Measurements from ENCODE around the gene ARHGEF4. TPM values are rescaled to one million over a fixed set of nuclear protein-coding genes. Genes with fewer than 3 reads are reported as not detected.

ARHGEF4 gene
- total RNA-seq, 3 donors from 2014 or later = 0.94 to 14.0 (median 1.5) TPM

- TF ChIP-seq CTCF (IDR thresholded peaks at IDR 0.05) = no peak
- intact Hi-C loops (cut with DNase I, micrococcal nuclease) = no loop called here
- ATAC-seq = peak; percentile 62
- DNase-seq = peak in 1 of 3 donors; percentile 20
- Histone ChIP-seq H3K9me3 (no peaks in the 10 kb centered on the region), H3K4me1 (ENCODE audit: low read depth) (no peaks in the 10 kb centered on the region), H3K4me3 (no peak overlapping the region), H3K36me3 (ENCODE audit: low read depth) (no peaks in the 10 kb centered on the region)
These were observed 12.1 kb upstream of the ARHGEF4 start for GRCh38 chr2:130824492-130825061.

DNA sequence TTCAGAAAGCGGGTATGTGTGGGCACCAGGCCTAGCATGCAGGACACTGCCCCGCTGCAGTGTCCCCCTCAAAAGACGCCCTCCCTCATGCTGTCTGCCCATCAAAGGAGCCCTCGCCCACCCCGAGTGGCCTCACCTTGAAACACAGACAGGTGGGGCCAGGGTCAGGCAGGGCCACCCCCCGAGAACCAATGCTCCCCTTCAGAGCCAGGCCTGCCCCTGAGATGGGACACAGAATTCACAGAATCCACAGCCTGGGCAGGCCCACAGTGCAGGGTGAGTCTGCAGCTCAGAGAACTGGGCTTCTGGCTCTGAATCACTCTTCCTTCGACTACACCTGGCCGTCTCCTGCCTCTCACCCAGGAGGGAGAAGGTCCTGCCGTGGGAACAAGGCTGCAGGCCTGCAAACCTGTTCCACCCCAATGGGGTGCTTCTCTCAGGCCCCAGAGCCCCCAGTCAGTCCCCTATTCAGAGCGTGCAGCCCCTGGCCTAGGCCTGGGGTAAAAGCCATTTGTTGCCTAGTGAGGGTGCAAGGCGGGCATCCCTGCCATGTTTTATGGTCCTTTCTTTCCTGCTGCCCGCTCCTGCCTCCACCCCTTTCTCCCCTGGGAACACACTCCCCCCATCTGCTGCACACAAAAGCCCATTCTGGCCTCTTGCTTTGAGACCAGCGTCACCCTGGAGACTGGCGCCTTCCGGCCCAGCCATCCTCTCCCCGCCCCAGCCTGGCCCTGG is 11.3 kb upstream of the ARHGEF4 start:
- intact Hi-C loops (cut with DNase I, micrococcal nuclease) = no loop called here
- DNase-seq (peak in 1 of 3 donors; percentile 16), ATAC-seq (no peak)
- no peaks in the 10 kb centered on the region for H3K9me3 ChIP-seq
- no peaks in the 10 kb centered on the region for H3K36me3 ChIP-seq (ENCODE audit: low read depth)
- TF ChIP-seq CTCF (IDR thresholded peaks at IDR 0.05) = no peak
- H3K4me1 ChIP-seq (ENCODE audit: low read depth) = no peaks in the 10 kb centered on the region
- no peak overlapping the region for H3K4me3 ChIP-seq

DNA sequence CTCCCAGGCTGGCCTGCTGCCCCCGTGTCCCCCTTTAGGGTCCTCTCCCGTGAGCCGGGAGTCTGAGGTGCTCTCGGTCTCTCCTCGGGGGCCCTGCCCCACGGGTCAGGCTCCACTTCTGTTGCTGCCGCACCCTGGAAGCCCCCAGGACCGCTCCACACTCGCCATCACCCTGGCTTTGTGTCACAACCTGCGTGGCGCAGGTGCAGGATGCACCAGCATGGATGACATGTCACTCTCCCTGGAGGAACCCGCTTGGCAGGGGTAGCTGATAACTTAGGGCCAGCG is 10.8 kb upstream of the ARHGEF4 start:
- no peak for TF ChIP-seq CTCF (IDR thresholded peaks at IDR 0.05)
- Histone ChIP-seq H3K4me3 (no peak overlapping the region), H3K9me3 (no peaks in the 10 kb centered on the region), H3K36me3 (ENCODE audit: low read depth) (no peaks in the 10 kb centered on the region), H3K4me1 (ENCODE audit: low read depth) (no peaks in the 10 kb centered on the region)
- ATAC-seq = no peak
- intact Hi-C loops (cut with DNase I, micrococcal nuclease) = no loop called here
- DNase-seq = no peak

DNA sequence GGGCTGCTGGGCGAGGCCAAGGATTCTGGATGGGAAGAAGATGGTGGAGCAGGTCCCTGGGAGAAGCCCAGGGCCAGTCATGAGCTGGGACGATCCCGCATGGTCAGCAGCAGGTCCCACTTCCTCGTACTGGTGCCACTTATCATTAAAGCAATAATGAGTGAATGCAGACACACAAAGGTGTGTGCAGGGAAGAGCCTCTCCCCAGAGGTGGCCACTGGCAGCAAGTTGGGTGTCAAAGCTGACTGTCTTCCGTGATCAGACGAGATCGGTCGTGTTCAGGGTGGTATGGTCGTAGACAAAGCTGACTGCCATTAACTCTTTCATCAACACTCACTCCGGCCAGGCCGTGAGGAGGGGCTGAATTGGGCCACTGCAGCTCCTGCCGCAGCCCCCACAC is 10.3 kb upstream of the ARHGEF4 start:
- no peak for TF ChIP-seq CTCF (IDR thresholded peaks at IDR 0.05)
- H3K4me3 ChIP-seq = no peak overlapping the region
- H3K9me3 ChIP-seq = no peaks in the 10 kb centered on the region
- no peaks in the 10 kb centered on the region for H3K4me1 ChIP-seq (ENCODE audit: low read depth)
- H3K36me3 ChIP-seq (ENCODE audit: low read depth) = no peaks in the 10 kb centered on the region
- DNase-seq (no peak), ATAC-seq (peak; percentile 20)
- intact Hi-C loops (cut with DNase I, micrococcal nuclease) = no loop called here

DNA sequence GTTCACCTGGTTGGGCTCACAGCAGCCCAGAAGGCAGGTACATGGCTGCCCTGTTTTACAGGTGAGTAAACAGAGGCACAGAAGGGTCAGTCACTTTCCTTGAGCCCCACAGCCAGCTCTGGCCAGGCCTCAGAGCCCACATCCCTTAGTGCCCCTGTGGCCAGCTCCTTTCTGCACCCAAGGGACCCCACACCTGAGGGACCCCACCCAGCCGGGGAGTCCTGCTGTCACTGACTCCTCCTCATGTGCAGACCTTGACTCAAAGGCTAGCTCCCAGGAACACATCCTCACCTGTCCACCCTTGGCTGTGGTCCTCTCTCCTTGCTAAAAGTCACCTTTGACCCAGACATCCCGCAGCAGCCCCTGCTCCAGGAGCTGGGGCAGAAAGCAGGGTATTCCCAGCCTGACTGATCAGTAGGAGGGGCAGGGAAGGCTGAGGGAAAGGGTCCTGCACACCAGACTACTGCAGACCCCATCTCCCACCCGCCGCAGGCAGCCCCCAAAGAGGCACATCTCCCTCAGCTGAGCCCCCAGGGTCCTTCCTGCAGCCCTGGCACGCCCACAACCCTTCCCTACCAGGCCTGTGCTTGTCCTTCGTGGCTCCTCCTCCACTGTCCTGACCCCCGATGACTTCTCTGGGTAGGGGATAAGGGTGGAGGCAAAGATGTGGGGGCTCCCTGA is 9.8 kb upstream of the ARHGEF4 start:
- Histone ChIP-seq H3K9me3 (no peaks in the 10 kb centered on the region), H3K36me3 (ENCODE audit: low read depth) (no peaks in the 10 kb centered on the region), H3K4me3 (no peak overlapping the region), H3K4me1 (ENCODE audit: low read depth) (no peaks in the 10 kb centered on the region)
- no peak for DNase-seq
- intact Hi-C loops (cut with DNase I, micrococcal nuclease) = no loop called here
- TF ChIP-seq CTCF (IDR thresholded peaks at IDR 0.05) = no peak
- no peak for ATAC-seq
